ENCODE measurements around the gene TLE2.

Gene TLE2

GRCh38 chr19:3036119-3036976, 7.3 kb upstream of the TLE2 start:
- FAIRE-seq = no peak

GRCh38 chr19:3035542-3036118, 6.5 kb upstream of the TLE2 start:
- peak; percentile 90 for FAIRE-seq

- no peak for FAIRE-seq
These were observed 5.8 kb upstream of the TLE2 start for GRCh38 chr19:3034656-3035541.

GRCh38 chr19:3034406-3034655, 5.3 kb upstream of the TLE2 start:
- FAIRE-seq = no peak

- FAIRE-seq = no peak
These were observed 4.7 kb upstream of the TLE2 start for GRCh38 chr19:3033595-3034405.

GRCh38 chr19:3031607-3031867, 2.5 kb upstream of the TLE2 start:
- no peak for FAIRE-seq

GRCh38 chr19:3028305-3029064, 595 bp downstream of the TLE2 start:
- FAIRE-seq = no peak

GRCh38 chr19:3027981-3028304, 1.1 kb downstream of the TLE2 start:
- FAIRE-seq = no peak

GRCh38 chr19:3027292-3027691, 1.8 kb downstream of the TLE2 start:
- no peak for FAIRE-seq

- FAIRE-seq = no peak
These were observed 2.3 kb downstream of the TLE2 start for GRCh38 chr19:3026768-3027167.

- FAIRE-seq = no peak
These were observed 3.6 kb downstream of the TLE2 start for GRCh38 chr19:3025549-3025886.

- FAIRE-seq = no peak
These were observed 4.1 kb downstream of the TLE2 start for GRCh38 chr19:3024870-3025548.

GRCh38 chr19:3024509-3024869, 4.6 kb downstream of the TLE2 start:
- no peak for FAIRE-seq

- no peak for FAIRE-seq
These were observed 8.6 kb downstream of the TLE2 start for GRCh38 chr19:3020321-3020960.

- FAIRE-seq = no peak
These were observed 9.7 kb downstream of the TLE2 start for GRCh38 chr19:3019211-3019854.

- no peak for FAIRE-seq
These were observed 11.2 kb downstream of the TLE2 start for GRCh38 chr19:3017923-3018322.

- FAIRE-seq = no peak
These were observed 13.7 kb downstream of the TLE2 start for GRCh38 chr19:3015126-3016057.

- FAIRE-seq = no peak
These were observed 14.9 kb downstream of the TLE2 start for GRCh38 chr19:3014135-3014534.

GRCh38 chr19:3013263-3013725, 15.8 kb downstream of the TLE2 start:
- FAIRE-seq = no peak
